Neuronal stem cell (in vitro differentiated cells): Measurements from ENCODE around the gene CACHD1.

ENCODE experiments used
- DNase-seq: peaks from one replicate; pipeline ENCODE4 v3.0.0-alpha.2; 2013; ENCODE audit warnings: low spot score
- H2AFZ ChIP-seq: one replicate; pipeline ENCODE4 v1.6.1; 2013; ENCODE audit warnings: mild to moderate bottlenecking, low read length, inconsistent platforms
- H2AK5ac ChIP-seq: 2 replicates; pipeline ENCODE4 v1.6.1; 2013; ENCODE audit warnings: low read depth, mild to moderate bottlenecking, inconsistent platforms, low read length, moderate library complexity, mixed read lengths
- H2BK120ac ChIP-seq: 2 replicates; pipeline ENCODE4 v1.6.1; 2013; ENCODE audit warnings: low read depth, mild to moderate bottlenecking, inconsistent platforms, low read length, moderate library complexity, mixed read lengths
- H2BK12ac ChIP-seq: one replicate; pipeline ENCODE4 v1.6.1; 2013; ENCODE audit warnings: low read length, inconsistent platforms
- H2BK15ac ChIP-seq: 2 replicates; pipeline ENCODE4 v1.6.1; 2013; ENCODE audit warnings: mild to moderate bottlenecking, low read length, inconsistent platforms, mixed read lengths
- H2BK5ac ChIP-seq: one replicate; pipeline ENCODE4 v1.6.1; 2013; ENCODE audit warnings: inconsistent platforms, mild to moderate bottlenecking, low read length, moderate library complexity
- H3K14ac ChIP-seq: one replicate; pipeline ENCODE4 v1.6.1; 2013; ENCODE audit warnings: low read length, inconsistent platforms
- H3K18ac ChIP-seq: 2 replicates; pipeline ENCODE4 v1.6.1; 2013; ENCODE audit warnings: low read length, inconsistent platforms
- H3K23ac ChIP-seq: 2 replicates; pipeline ENCODE4 v1.6.1; 2013; ENCODE audit warnings: low read depth, mild to moderate bottlenecking, mixed read lengths, low read length, inconsistent platforms; ENCODE audit not compliant: poor library complexity
- H3K27ac ChIP-seq: replicated peaks from 3 replicates; pipeline ENCODE4 v1.5.1; 2013; ENCODE audit warnings: low read length, inconsistent platforms
- H3K27me3 ChIP-seq, 3 experiments: 2 replicates each; pipeline ENCODE4 v1.6.1; 2013; ENCODE audit warnings: low read length in 3 of 3, mild to moderate bottlenecking in 2 of 3, inconsistent platforms in 1 of 3, low read depth in 1 of 3, mixed read lengths in 1 of 3, moderate library complexity in 1 of 3; ENCODE audit not compliant: control insufficient read depth in 3 of 3, insufficient read depth in 3 of 3
- H3K36me3 ChIP-seq, 2 donors: replicated peaks in 1 of 2; 2 replicates each; pipeline ENCODE4 v1.6.1; 2013; ENCODE audit warnings: low read length in 2 of 2; ENCODE audit not compliant: control insufficient read depth in 2 of 2, insufficient read depth in 2 of 2
- H3K4ac ChIP-seq: 2 replicates; pipeline ENCODE4 v1.6.1; 2013; ENCODE audit warnings: inconsistent platforms, mild to moderate bottlenecking, low read length, moderate library complexity
- H3K4me1 ChIP-seq, 2 donors: 1 replicate in 1 of 2; 2 replicates in 1 of 2; pipeline ENCODE4 v1.6.1; 2013; ENCODE audit warnings: low read length in 2 of 2, low read depth in 1 of 2; ENCODE audit not compliant: control insufficient read depth in 2 of 2, insufficient read depth in 1 of 2
- H3K4me2 ChIP-seq: one replicate; pipeline ENCODE4 v1.6.1; 2013; ENCODE audit warnings: mild to moderate bottlenecking, low read length, inconsistent platforms; ENCODE audit not compliant: insufficient read depth, poor library complexity, severe bottlenecking
- H3K4me3 ChIP-seq, 2 donors: 2 replicates each; pipeline ENCODE4 v1.5.1; 2013; ENCODE audit warnings: low read length in 2 of 2, mild to moderate bottlenecking in 2 of 2, inconsistent platforms in 1 of 2, moderate library complexity in 1 of 2
- H3K79me1 ChIP-seq: one replicate; pipeline ENCODE4 v1.6.1; 2013; ENCODE audit warnings: low read depth, mild to moderate bottlenecking, inconsistent platforms, low read length, moderate library complexity
- H3K9ac ChIP-seq: one replicate; pipeline ENCODE4 v1.6.1; 2013; ENCODE audit warnings: mild to moderate bottlenecking, low read depth, low read length, inconsistent platforms; ENCODE audit not compliant: poor library complexity
- H3K9me3 ChIP-seq, 2 donors: replicated peaks in 1 of 2; 2 replicates each; pipeline versions ENCODE3 to v1.6.1; 2013; ENCODE audit warnings: low read length in 2 of 2, mild to moderate bottlenecking in 2 of 2, inconsistent platforms in 1 of 2, low read depth in 1 of 2, mixed read lengths in 1 of 2, moderate library complexity in 1 of 2; ENCODE audit not compliant: control insufficient read depth in 2 of 2, insufficient read depth in 1 of 2
- H4K8ac ChIP-seq: one replicate; pipeline ENCODE4 v1.6.1; 2013; ENCODE audit warnings: low read depth, mild to moderate bottlenecking, inconsistent platforms, low read length, moderate library complexity
- H4K91ac ChIP-seq: one replicate; pipeline ENCODE4 v1.6.1; 2013; ENCODE audit warnings: low read length, low read depth, mild to moderate bottlenecking, inconsistent platforms; ENCODE audit not compliant: poor library complexity
- WGBS, 2 donors: extraction: QIAGEN DNeasy Blood & Tissue Kit; methylation state at CpG; one replicate each; pipeline ENCODE4 v1.1.7; 2013; ENCODE audit warnings: missing lambda C conversion rate in 2 of 2, mixed read lengths in 1 of 2; ENCODE audit not compliant: insufficient read length in 2 of 2, insufficient replicate concordance in 1 of 2; ENCODE audit errors: extremely low coverage in 2 of 2; 5-methylcytosine and 5-hydroxymethylcytosine counted together

Gene CACHD1

GRCh38 chr1:64451440-64451839, 18.5 kb upstream of the CACHD1 start:
- no CpG with 5 or more reads among the region's 1 CpG for WGBS, 2 donors
- H4K91ac ChIP-seq = no peak overlapping the region

GRCh38 chr1:64453688-64454087, 16.2 kb upstream of the CACHD1 start:
- DNase-seq = no peak
- no peak overlapping the region for H3K4me2 ChIP-seq
- H3K9ac ChIP-seq = no peak overlapping the region
- no peak overlapping the region for H3K23ac ChIP-seq
- no peak overlapping the region for H3K27ac ChIP-seq
- H2BK12ac ChIP-seq = no peak overlapping the region
- H2BK5ac ChIP-seq = no peak overlapping the region
- no peak overlapping the region for H3K18ac ChIP-seq
- no peak overlapping the region for H4K8ac ChIP-seq
- no peak overlapping the region for H3K4ac ChIP-seq
- H3K27me3 ChIP-seq = peaks cover 0 to 2% (median 0%) of the 10 kb centered on the region in 3 experiments
- no peak overlapping the region for H3K14ac ChIP-seq
- no peak overlapping the region for H3K4me3 ChIP-seq
- no peaks in the 10 kb centered on the region for H3K9me3 ChIP-seq
- no peaks in the 10 kb centered on the region for H3K36me3 ChIP-seq
- WGBS, 2 donors = no CpG with 5 or more reads among the region's 3 CpGs
- H3K79me1 ChIP-seq = no peaks in the 10 kb centered on the region
- no peak overlapping the region for H2BK120ac ChIP-seq
- H4K91ac ChIP-seq = no peak overlapping the region
- no peaks in the 10 kb centered on the region for H3K4me1 ChIP-seq
- H2BK15ac ChIP-seq = no peak overlapping the region
- no peak overlapping the region for H2AK5ac ChIP-seq
- H2AFZ ChIP-seq = no peak overlapping the region

More at GRCh38 chr1:64451440-64451839, 18.5 kb upstream of the CACHD1 start:
- Histone ChIP-seq H3K23ac (no peak overlapping the region), H2BK5ac (no peak overlapping the region), H2BK15ac (no peak overlapping the region), H3K4me3 (no peak overlapping the region), H2BK120ac (no peak overlapping the region), H3K4ac (no peak overlapping the region), H3K27me3 (peaks cover 0 to 5% (median 0%) of the 10 kb centered on the region in 3 experiments), H3K36me3 (no peaks in the 10 kb centered on the region), H2AFZ (no peak overlapping the region), H3K79me1 (no peaks in the 10 kb centered on the region), H4K8ac (no peak overlapping the region), H3K4me2 (no peak overlapping the region), H3K27ac (no peak overlapping the region), H3K9me3 (no peaks in the 10 kb centered on the region), H3K18ac (no peak overlapping the region), H2BK12ac (no peak overlapping the region), H3K4me1 (peaks cover 0 to 3% of the 10 kb centered on the region in 2 donors), H2AK5ac (no peak overlapping the region), H3K14ac (no peak overlapping the region), H3K9ac (no peak overlapping the region)
- DNase-seq = no peak

GRCh38 chr1:64458915-64459314, 11.0 kb upstream of the CACHD1 start:
- Histone ChIP-seq H3K4me1 (no peaks in the 10 kb centered on the region), H4K8ac (no peak overlapping the region), H3K4ac (no peak overlapping the region), H3K27me3 (peaks cover 0 to 2% (median 0%) of the 10 kb centered on the region in 3 experiments), H2BK12ac (no peak overlapping the region), H3K27ac (no peak overlapping the region), H2BK5ac (no peak overlapping the region), H3K4me2 (no peak overlapping the region), H4K91ac (no peak overlapping the region), H3K14ac (no peak overlapping the region), H3K36me3 (no peaks in the 10 kb centered on the region), H3K9me3 (no peaks in the 10 kb centered on the region), H3K23ac (no peak overlapping the region), H3K4me3 (no peak overlapping the region), H2AK5ac (no peak overlapping the region), H3K9ac (no peak overlapping the region), H2BK15ac (no peak overlapping the region), H2AFZ (no peak overlapping the region), H2BK120ac (no peak overlapping the region), H3K79me1 (no peaks in the 10 kb centered on the region), H3K18ac (no peak overlapping the region)
- WGBS, 2 donors = no CpG with 5 or more reads among the region's 1 CpG
- DNase-seq = no peak

- Histone ChIP-seq H4K8ac (no peak overlapping the region), H2BK15ac (no peak overlapping the region), H3K18ac (no peak overlapping the region), H2BK120ac (no peak overlapping the region), H3K4me2 (no peak overlapping the region), H3K9me3 (no peaks in the 10 kb centered on the region), H2AK5ac (no peak overlapping the region), H3K9ac (no peak overlapping the region), H3K27ac (no peak overlapping the region), H3K23ac (no peak overlapping the region), H3K27me3 (peaks cover 0 to 2% (median 0%) of the 10 kb centered on the region in 3 experiments), H2BK5ac (no peak overlapping the region), H3K14ac (no peak overlapping the region), H3K4me1 (no peaks in the 10 kb centered on the region), H2AFZ (no peak overlapping the region), H2BK12ac (no peak overlapping the region), H4K91ac (no peak overlapping the region), H3K36me3 (no peaks in the 10 kb centered on the region), H3K4me3 (no peak overlapping the region), H3K4ac (no peak overlapping the region), H3K79me1 (no peaks in the 10 kb centered on the region)
- DNase-seq = no peak
- WGBS, 2 donors = no CpG with 5 or more reads among the region's 5 CpGs
These were observed 10.2 kb upstream of the CACHD1 start for GRCh38 chr1:64459743-64460142.
